A204.1 (cell line): Measurements from ENCODE around the gene CACNA2D3.

Experiments used
- FAIRE-seq: peaks from 2 replicates; lab custom pipeline; 2012; peaks lifted over from hg19 to GRCh38; lab: Jason Lieb, UNC

CACNA2D3 gene

DNA sequence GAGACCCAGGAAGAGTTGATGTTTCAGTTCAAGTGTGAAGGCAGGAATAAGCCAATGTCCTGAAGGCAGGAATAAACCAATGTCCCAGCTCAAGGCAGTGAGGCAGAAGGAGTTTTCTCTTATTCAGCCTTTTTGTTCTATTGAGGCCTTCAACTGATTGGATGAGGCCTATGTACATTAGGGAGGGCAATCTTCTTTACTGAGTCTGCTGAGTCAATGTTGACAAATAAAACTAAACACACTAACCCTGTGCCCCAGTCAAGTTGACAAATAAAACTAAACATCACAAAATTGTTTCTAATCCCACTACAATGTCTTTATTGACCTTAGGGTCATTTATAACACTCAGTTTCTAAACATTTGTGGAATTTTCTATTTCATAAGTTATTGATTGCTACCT, 100.0 kb downstream of the CACNA2D3 start:
- FAIRE-seq = no peak

DNA sequence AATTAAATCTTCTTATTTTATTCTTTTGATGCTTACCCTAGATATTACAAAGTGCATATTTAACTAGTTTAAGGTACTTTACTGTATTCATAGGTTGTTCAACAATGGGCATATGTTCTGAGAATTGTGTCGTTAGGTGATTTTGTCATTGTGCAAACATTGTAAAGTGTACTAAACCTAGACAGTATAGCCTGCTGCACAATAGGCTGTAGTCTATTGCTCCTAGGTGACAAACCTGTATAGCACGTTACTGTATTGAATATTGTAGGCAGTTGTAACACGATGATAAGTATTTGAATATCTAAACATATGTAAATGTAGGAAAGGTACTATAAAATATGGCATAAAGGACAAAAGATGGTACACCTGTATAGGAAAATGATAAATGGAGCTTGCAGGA, 100.7 kb downstream of the CACNA2D3 start:
- no peak for FAIRE-seq

DNA sequence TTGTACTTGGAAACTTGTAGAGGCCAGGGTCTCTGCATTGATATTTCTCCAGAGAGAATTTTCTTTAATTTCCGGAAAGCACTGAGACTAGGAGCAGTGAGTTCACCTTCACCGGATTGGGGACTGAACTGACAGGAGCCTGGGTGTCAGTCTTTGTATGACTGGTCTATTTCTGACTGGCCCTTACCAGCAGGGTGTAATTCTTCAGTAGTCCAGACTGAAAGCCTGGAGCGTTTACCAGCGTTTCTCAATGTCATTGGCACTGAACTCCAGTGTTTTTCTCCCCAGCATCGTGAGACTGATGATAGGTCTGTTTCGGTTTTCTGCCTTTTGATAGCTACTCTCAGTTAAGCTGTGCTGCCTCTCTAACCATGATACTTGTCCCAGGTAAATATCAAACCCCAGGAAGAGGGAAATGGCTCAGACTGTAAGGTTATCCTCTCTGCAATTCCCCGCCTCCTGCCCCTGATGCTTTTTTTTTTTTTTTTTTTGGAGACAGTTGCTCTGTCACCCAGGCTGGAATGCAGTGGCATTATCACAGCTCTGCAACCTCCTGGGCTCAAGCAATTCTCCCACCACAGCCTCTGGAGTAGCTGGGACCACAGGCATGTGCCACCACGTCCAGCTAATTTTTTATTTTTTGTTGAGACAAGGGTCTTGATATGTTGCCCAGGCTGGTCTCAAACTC, 103.6 kb downstream of the CACNA2D3 start:
- FAIRE-seq = no peak

DNA sequence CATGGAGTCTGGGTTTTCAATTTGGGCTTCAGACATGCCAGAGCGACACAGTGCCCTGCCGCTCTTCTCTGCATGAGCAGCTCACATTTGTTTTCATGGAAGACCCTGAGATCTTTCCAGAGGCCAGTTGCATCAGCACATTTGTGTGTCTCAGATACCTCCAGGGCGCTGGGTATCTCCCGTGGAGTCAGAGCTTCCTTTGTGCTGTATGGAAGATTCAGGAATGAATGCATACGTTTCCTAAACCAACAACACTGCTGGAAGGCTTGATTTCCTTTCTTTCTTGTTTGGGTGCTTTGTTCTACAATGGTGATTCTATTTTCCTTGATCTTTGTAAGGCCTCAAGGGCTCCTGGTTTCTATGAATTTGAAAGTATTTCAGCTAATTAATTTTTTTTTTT, 106.5 kb downstream of the CACNA2D3 start:
- no peak for FAIRE-seq

DNA sequence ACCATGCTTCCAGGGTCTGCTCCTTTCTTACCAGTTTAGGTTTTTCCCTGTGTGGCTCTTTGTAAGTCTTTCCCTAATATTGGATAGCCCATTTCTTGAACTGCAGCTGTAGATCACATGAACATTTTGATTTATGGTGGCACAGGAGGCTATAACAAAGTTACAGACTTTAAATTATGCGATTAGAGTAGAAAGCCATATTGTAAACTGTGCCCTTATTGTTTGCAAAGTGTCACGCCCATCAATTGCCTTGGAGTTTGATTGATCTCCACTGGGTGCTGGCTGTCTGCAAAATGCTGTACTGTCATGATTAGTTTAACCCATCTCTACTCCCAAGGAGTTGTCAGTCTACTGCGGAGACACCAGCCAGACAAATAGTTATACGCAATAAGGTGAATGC, 110.3 kb downstream of the CACNA2D3 start:
- FAIRE-seq = no peak

DNA sequence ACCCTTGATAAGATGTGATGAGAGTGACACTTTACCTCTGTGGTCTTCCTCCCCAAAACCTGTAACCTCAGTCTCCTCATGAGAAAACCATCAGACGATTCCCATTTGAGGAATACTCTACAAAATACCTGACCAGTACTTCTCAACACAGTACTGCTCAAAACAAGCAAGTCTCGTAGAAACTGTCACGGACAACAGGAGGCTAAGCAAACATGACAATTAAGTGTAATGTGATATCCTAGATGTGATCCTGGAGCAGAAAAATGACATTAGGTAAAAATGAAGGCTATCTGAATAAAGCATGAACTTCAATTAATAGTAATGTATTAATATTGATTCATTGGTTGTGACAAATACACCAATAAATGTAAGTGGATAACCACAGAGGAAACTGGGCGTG, 113.6 kb downstream of the CACNA2D3 start:
- FAIRE-seq = no peak

DNA sequence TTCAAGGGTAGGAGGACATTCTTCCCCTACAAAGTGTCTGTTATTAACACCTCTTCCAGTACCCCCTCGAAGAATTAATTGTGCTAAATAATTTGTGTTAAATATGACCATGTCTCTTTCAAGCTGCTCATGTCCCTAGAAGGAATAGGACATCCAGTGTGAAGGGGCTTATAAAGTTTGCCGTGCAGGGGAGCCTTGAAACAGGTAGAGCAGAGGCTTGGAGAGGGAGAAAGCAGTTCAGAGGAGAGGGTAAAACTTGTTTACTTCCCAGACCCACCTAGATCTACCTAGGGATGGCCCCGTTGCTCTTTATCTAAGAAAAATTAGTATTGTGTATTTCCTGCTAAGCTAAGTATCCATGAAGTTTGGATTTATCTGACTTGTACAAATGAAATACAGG, 114.8 kb downstream of the CACNA2D3 start:
- FAIRE-seq = no peak

DNA sequence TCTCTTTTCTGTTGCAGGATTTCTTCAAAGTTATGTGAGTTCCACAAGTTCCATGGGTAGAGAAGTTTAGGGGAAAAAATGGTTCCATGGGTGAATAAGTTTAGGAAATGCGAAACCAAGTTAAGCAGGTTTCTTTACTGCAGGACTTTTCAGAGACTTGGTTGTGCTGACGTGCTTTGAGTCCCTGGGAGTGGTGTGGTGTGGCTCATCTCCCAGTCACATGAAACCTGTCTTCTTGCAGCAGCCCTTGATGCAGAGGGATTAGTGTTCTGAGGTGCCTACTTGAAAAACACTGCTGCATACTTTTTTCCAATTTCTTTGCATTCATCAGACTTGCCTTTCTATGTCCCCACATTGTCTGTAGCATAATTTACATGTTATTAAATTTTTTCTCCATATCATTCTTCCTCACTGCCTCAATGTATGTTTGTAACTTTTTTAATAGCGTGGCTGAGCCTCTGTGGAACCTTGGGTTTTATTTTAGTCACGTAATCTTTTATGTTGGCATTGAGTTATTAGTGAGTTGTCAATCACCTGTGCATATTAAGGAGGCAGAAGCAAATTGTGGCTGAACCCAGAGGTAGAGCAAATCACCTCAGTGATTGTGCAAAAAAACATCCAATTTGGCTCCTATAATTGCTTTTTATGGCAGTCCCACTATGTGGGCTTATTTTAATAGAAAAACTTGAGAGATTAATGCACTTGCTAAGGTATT, 115.6 kb downstream of the CACNA2D3 start:
- FAIRE-seq = no peak

DNA sequence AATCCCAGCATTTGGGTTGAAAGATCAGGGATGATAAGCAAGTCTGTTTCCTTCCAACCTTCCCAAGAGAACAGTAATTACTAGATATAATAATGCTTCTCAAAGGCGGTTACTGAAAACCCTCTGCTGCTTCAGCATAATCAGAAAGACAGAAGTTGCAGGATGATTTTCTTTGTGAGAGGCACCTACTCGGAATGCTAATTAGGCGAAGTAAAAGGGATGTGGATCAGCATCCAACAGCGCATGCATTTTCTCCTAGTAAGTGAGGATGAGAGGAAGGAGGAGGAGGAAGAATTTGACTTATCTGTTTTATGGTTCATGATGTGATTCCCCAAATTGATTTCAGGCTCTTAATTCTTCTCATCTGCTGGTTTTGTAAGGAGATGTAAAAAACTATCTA, 118.0 kb downstream of the CACNA2D3 start:
- no peak for FAIRE-seq

DNA sequence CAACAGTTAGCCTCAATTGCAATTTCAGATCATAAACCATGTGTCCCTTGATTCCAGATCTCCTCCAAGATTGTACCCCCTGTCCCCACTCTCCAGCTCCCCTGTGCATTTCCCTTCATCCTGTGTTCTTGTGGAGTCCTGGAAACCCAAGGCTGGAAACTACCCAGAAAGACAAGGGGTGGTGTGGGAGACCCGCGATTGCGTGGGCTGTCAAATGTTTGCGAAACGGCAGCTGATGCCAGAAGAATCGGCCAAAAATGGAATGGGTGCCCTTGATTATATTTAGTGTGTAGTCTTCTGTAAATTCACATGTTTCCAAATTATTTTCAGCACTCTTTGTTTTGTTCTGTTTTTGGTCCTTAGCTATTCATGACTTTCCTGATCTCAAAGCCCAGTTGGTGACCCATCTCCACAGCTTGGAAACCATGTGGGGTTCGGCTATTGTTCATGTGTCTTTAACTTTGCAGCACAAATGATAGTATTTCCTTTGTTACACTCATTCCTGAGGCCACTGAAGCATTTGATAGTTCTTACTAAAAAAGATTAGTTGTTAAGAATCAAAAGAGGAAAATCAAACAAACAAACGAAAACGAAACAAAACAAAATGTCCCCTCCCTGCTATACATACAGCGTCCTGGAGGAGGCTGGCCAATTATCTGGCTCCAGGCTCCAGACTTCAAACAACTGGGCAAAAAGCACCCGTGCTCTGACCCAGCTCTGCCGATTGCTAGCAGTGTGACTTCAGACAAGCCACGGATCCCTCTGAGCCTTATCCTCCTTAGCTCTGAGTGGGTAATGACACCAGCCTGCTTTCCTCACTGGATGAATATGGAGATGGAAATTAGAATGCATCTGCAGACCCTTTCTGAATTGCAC, 120.9 kb downstream of the CACNA2D3 start:
- no peak for FAIRE-seq

DNA sequence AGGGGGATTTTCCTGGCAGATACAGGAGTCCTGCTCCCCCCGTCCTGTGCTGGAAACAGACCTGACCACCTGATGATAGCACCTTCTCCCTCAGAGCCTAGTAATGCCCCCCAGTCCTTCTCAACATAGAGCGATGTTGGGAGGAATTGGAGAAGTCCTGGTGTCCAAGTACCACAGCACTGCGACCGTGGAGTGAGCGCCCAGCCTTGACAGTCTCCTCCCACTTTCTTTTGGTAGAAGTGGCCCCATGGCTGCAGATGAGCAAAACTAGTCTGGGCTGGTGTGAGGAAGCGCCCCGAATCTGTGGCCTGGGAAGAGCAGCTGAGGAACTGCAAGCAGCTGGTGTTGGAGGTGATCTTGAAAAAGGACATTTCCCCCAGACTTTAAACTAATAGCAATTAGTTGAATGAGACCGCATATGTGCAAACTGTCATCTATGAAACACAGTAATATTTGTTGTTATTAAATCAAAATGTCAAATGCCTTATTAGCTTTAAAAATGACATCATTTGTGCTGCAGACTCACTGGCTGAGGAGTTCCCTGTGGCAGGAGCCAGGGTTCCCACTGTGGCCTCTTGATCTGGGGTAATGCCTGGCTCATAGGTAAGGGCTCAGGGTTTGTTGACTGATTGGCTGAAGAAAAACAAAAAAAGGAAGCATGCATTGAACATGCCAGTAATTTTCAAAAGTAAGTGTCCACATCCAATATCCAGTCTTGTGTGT, 121.8 kb downstream of the CACNA2D3 start:
- no peak for FAIRE-seq

DNA sequence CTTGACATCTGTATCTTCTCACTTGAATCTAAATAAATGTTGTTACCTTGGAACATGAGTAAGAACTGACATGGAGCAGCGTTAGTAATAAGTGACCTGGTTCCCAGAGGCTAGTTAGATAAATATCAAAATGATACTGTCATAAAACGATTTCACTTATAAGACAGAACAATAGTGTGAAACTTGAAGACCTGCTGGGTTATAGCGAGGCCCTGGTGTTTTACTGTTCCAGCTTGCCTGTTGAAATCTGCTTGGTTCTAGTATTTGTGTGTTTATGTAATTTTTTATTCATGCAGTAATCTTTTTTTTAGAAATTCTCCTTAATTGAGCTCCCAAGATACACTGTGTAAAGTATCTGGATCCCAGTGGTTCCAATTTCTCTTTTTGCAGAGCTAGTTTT, 129.4 kb downstream of the CACNA2D3 start:
- no peak for FAIRE-seq

DNA sequence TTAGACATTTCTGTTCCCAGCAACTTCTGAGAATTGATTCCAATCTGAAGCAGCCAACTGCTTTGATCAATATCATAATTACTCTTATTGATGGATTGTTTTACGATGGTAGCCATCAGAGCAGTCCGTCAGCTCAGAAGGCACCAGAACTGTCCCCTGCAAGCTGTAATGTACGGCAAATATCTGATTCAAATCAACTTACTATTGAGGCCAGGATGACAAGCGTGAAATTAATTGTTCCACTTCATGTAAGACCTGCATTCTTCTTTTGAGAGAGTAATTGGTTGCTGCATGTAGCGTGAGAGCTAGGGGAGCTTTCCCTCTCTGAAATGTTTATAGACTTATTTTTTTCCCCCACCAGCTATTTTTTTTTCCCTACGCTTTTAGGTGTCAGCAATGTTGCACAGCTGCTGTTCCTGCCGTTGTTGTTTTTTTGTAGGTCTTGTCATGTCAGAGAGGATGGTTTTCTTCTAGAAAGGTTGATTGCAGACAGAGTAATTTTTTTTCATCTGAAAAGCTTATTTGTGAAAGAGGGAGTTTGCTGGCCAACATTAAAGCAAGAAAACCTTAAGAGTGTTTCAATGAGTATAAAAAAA, 134.9 kb downstream of the CACNA2D3 start:
- no peak for FAIRE-seq

DNA sequence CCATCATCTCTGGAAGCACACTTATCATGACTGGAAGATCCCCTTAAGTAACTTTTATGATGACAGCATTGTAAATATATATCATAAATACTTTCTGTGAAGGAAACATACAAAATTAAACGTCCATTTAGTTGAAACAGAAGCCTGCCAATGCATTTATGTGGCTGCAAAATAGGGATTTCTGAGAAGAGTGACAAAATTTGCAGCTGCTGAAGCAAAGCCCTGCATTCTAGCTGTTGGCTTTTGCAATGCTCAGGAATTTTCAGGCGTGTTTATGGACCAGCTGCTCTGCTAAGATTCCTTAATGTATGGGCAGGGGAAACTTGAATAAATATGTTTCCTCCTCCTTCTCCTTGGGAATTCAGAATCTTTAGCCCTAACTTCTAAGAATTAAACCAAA, 137.3 kb downstream of the CACNA2D3 start:
- FAIRE-seq = no peak

DNA sequence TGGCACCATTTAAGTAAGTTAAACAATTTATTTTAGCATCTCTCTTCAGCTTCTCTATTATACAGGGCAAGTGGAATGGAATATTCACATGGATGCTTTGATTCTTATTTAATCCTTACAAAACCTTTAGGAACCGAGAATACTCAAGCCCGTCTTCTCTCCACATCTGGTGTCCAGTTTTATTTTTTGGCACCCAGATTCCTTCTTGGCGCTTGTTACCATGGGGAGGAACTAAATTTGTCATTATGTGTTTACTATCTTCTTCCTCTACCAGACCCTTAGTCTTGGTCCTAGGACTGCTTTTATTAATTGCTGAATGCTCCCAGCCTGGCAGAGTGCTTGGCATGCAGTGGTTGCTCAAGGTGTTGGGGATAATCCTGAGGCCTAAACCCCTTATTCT, 138.8 kb downstream of the CACNA2D3 start:
- no peak for FAIRE-seq

DNA sequence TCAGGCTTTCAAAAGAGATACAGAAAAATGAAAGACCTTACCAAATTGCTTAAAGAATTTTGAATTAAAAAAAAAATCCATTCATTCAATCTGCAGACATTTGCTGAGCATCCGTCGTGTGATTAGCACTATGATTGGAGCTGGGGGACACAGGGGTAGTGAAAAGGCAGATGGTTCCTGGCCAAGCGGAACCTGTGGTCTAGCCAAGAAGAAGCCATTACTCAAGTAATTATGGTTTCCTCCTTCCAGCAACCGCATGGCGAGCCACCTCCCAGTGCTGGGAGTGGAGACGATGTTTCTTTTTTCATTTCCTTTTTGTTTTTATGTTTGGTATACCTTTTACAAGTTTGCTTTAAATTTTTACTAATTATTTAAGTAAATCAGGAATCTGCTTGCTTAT, 140.2 kb downstream of the CACNA2D3 start:
- no peak for FAIRE-seq

DNA sequence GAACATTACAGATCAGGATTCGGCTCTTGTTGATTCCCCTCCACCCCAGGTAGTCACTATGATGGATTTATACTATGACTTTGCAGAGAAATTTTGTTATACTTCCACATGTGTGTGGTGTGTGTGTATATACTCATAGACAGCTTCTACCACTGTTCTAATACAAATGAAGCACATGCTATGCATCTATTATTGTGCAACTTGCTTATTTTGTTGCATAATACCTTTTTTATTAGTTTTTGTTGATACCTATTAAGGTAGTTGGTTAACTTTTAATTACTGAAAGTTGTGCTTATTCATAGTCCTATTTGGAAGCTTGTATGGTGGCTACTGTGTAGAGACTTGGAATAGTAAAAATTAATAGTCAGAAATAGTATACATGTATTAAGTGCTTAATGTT, 140.6 kb downstream of the CACNA2D3 start:
- no peak for FAIRE-seq

DNA sequence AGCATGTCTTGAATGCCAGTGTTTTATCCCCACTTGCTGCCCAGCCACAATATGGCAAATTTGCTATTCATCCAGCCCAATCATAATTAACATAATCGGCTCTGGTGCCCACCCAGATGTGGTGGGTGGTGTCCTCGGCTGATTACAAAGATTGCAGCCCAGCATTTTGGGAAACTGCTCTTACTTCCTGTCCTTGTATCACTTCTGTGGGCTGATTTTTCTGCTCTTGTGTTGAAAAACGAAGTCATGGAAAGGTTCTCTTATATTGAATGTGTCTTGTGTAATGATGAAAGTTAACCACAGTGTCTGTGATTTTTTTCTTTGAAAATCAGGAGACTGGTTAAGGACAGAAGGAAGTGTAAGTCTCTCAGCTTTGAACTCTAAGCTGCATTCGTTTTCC, 141.7 kb downstream of the CACNA2D3 start:
- no peak for FAIRE-seq

DNA sequence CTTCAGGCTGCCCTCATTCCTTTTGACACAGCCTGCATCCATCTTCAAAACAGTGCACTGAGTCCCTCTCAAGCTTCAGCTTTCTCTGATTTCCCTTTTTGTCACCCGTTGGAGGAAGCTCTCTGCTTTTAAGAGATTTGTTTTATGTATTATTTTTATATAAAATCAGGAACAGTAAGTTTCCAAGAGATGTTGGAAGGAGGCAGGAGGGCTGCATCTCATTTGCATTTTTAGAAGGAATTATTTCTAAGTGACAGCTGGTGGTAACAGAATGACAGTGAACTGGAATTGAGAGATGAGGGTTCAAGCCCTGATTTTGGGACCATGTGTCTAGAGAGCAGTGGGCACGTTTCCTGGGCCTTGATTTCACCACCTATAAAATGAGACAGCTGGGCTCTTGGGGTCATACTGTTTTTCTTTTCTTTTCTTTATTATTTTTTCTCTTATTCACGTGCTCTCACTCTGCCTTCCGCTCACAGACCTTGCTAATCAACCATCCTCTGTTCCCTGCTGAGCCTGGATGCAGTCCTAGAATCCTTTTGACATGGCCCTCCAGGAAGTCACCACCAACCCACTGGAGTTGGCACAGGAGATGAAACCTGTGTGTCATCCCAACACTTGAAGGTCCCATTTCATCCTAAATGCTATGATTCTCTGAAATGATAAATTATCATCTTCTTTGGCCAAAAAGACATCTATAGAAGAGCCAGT, 148.6 kb downstream of the CACNA2D3 start:
- FAIRE-seq = no peak

DNA sequence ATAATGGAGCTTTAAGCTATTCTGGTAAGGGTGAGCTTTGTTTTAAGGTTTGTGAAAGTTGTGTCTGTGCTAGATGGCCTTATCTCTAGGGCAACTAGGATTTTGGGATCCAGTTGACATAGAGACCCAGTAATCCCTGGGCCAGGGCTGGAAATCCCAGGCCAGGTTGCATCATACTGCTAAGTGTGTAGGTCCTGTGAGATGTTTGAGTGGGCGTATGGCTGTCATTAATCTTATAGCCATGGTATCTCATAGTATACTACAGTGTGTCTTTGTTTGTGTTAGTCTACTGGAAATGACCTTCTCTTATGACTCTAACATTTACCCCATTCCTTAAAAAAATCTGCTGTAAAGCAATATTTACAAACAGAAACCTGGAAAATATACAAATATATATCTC, 151.4 kb downstream of the CACNA2D3 start:
- no peak for FAIRE-seq

DNA sequence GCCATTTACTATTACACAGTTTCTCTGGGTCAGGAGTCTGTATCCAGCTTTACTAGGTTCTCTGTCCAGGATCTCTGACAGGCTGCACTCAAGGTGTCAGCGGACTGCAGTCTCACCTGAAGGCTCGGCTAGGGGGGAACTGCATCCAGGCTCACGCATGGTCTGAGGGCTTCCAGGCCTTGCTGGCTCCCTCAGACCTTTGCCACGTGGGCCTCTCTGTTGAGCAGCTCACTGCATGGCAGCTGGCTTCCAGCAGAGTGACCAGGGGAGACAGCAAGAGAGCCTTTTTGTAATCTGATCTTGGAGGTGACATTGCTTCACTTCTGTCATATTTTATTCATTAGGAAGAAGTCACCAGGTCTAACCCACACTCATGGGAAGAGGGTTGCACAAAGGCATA, 152.3 kb downstream of the CACNA2D3 start:
- FAIRE-seq = no peak
